GM19328 (cell line): ENCODE results near the gene PFKFB4.

Experiments
- ATAC-seq: cut with Tn5 transposase; IDR thresholded peaks from one replicate; pipeline ENCODE4 v1.9.1; 2021; ENCODE audit warnings: mild to moderate bottlenecking, moderate library complexity; ENCODE audit not compliant: unreplicated experiment

The PFKFB4 gene

DNA sequence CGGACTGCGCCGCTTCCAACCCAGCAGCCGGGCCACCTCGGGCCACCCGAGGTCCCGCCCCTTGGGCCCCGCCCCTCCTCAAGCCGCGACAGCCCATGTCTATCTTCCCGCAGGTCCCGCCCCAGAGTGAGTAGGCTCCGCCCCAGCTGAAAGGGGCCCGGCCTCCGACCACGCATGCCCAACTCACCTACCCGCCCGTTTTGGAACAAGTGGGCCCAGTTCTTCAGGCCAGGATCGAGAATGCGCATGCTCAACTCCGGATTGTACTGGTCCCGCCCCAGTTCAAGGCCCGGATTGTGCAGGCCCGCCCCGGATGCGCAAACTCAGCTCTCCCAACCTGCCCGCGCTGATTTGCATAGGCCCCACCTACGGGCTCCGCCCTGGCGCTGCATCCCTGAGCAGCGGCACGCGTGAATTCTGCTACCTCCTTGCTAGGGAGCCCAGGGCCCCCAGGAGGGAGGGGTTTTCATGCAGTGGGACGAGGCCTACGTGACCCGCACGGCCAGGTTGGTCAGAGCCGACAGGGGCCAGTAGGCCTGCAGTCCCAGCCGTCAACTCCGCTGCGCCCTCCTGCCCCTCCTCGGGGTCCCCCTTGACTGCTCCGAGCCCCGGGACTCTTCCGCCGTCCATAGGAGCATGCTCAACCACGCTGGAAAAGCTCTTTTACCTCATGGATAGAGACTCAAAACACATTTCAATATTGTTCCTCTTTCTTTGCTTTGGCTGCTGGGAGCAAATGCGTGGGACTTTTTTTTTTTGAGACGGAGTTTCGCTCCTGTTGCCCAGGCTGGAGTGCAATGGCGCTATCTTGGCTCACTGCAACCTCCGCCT lies at the start of gene PFKFB4:
PFKFB4 (minus strand) TSS at position 8 of the 831 bp plus-strand sequence. CDS start 26 bp downstream, outside the sequence.
- ATAC-seq, result peak; percentile 79

DNA sequence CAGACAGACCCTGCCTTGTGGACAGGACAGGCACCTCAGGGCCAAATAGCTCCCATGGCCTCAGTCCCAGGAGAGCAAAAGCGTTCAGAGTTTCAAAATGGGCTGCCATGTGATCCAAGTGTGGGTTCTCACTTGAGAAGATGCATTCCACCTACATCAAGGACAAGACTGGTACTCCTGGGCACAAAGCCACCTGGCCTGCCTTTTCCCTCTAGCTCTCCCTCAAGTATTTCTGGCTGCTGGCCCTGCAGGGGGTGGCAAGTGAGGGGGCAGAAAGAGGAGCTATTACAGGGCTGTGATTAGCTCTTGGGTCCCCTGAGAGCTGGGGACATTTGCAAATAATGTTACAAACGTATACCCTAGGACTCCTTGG lies 45.0 kb upstream of the PFKFB4 start:
- no peak for ATAC-seq

DNA sequence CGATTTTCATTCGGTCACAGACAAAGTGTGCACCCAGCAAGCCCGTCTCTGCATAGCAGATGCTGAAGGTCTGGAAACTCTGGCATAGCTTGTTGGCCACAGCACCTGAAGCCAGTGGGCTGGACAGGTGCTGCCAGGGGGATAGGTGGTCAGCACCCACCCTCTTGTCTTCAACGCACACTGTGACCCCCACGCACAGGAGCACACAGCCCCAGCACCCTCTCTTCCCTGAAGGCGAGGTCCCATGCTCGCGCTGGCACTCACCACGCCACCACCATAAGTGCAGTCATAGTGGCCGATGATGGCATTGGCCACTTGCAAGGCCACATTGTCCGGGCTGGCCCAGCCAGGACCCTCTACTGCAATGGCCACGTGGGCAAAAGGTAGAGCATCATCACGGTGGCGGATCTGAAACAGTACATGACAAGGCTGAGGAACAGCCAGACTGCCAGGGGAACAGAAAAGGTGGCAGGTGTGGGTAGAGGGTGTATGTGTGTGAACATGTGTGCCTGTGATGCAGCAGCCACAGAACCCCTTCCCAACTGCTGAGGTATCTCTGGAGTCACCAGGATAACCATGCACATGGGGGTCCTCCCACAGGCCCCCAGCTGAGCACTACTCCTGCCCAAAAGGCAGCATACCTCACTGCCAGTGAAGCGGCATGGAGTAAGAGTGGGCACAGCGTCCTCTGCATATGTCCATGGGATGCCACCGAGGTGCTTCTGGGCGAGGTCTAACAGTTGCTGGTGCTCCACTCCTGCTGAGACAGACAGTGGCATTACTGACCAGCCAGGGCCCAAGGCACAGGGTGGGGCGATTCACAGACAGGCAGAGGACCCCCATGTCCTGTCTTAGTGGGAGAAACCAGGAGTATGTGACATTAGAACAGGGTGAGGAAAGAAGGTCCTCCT lies 44.4 kb upstream of the PFKFB4 start:
- no peak for ATAC-seq

DNA sequence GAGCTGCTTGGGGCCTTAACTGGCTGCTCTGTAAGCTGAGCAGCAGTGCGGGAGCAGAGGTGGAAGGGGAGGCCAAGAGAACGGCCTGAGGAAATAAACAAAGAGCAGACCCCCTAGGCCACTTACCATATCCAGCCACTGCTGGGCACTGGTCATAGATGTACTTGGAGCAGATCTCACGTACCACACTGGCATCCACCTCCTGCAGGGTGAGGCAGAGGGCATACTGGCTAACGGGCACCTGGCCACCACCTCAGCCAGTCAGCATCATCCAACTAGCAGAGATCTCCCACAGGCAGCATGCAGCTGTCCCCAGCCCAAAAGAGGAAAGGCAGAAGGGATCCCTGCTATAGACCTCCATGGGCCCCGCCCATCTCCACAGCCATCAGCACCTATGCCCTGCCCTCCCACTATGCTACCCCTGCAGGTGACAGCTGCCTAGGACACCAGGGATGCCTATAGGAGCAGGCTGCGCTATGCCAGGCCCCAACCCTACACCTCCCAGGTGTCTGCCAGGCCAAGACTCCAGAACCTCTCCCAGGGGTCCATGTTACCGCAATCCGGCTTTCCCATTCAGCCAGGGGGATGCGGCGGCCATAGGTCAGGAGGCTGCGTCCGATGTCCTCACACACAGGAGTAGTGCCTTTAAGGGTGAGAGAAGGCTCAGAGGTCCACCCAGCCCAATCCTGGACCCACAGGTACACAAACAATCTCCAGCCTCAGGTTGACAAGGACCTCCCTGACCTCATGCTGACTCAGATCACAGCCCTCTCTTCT lies 43.1 kb upstream of the PFKFB4 start:
- no peak for ATAC-seq

DNA sequence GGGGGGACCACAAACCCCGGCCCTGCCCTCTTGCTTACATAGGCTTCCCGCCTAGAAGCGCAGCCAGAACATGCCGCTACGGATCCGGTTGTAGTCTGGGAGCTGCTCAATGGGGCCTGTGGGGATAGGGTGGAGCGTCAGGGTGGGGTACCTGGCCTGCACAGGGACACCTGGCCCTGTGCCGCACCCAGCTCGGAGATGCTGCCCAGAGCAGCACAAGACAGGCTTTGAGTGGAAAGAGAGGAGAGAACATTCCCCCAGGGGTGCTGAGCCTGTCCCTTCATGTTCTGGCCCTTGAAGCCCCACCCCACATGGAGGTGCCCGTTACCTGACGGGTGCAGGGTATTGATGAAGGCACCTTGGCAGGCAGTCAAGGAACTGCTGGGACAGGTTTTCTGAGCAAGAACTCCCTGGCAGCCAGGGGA lies 42.5 kb upstream of the PFKFB4 start:
- no peak for ATAC-seq

DNA sequence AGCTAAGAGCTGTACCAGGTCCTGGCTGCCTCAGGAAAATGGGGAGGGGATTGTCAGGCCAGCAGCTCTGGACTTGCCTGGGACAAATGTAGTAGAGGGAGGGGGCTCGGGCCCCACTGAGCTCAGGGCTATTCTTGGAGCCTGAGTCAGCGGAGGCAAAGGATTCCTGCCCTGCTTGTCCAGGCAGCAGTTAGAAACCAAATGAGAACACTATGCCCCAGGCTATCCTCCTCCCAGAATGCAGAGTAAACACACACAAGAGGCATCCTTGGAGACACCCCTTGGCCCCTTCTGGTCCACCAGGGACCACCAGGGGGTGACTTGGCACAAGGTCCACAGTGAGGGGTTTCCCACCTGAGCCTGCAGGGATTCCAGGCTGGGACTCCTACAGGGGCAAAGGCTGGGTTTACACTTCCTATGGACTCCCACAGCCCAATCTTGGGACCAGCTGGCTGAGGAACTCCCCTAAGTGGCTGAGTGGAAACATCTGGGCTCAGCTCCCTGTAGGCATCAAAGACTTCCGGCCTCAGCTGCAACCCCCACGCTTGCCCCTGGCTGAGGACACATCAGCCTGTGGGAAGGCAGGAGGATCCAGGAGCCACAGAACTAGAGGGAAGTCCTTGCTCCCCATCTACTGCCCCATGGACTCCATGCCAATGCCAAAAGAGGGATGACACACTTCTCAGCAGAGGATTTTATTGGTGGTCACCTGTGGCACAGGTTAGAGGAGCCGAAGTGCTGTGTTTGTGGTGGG lies 41.9 kb upstream of the PFKFB4 start:
- no peak for ATAC-seq

DNA sequence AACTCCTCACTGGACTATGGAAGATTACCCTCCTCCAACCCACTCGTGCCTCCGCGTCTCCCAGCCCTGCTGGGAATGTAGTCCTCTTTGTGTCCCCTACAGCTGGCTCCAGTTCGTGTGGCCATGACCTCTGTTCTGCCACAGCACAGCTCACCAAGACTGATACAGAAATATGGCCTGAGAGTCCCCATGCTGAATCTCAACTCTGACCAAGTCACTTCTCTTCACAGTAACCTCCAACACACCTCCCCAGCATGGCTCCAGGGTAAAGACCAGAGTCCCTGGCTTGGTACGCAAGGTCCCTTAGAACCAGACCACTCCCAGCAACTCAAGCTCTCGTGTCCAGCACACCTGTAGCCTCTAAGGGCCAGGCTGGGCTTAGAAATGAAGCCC lies 40.8 kb upstream of the PFKFB4 start:
- ATAC-seq, result no peak

DNA sequence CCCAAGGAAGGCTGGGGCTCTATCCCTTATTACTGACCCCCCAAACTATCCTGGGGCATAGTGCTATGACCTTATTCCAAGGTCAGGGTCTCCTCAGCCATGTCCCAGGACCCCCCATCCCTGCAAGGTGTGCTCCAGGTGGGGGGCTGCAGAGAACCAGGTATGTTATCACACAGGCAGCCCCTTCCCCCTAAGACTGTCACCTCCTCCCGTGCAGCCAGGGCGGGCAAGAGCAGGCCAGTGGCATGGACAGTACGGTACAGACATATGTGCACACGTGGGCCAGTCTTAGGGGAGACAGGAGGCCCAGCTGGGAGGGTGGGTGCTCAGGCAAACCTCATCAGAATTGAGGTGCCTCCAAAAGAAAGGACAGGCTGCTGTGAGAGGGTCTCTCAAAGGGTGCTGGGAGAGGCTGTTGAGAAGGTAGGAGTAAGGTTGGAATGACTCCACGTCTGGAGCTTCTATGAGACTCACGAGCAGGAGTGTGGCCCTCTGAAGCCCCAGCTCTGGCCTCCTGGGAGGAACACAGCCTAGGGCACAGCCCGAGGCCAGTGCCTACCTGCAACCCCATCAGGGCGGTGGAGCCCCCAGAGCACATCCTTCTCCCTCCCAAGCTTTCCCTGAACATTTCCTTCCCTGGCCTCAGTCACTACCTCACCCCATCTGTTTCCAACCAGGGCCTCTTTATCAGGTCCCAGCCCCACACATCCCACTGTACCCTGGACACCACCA lies 40.2 kb upstream of the PFKFB4 start:
- ATAC-seq, result no peak

DNA sequence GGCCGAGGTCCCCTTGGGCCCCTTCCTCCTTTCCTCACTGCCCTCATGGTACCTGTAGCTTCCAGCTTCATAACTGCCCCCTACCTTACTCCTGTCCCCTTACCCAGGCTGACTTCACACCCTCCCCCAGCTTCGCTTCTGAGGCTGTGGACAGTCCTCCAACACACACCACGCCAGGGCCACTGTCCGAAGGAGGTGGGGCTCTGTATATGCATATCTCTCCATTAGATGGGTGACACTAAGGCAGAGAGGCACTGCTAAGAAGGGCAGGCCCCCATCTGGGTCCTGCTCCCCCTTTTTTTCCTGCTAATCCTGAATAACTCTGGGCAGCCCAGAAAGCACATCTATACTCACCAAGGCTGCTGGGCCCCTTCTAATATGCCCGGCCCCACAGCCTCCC lies 39.6 kb upstream of the PFKFB4 start:
- ATAC-seq, result no peak

DNA sequence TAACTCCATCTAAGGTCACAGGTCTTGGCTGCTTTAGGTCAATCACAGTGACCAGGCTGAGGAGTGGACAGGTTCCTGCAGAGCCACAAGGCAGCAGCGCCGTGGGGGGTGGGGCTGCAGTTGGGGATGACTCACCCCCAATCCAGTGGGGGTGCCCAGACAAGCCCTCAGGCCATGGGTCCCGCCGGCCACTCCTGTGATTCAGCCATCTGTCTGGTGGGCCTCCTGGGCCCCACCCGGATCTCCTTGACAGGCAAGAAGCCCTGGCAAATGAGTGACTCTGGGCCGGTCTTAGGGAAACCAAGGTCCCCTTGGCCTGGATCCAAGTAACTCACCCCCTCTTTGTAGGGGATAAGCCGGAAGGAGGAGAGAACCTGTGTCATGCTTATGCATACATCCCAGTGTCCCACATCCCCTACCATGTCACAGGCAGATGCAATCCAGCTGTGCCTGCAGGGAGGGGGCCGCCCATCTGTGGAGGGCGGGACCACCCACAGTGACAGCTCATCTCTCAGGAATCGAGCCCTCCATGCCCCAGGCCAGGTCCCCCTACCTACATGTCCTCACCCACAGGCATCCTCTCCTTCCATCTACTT lies 39.0 kb upstream of the PFKFB4 start:
- no peak for ATAC-seq

DNA sequence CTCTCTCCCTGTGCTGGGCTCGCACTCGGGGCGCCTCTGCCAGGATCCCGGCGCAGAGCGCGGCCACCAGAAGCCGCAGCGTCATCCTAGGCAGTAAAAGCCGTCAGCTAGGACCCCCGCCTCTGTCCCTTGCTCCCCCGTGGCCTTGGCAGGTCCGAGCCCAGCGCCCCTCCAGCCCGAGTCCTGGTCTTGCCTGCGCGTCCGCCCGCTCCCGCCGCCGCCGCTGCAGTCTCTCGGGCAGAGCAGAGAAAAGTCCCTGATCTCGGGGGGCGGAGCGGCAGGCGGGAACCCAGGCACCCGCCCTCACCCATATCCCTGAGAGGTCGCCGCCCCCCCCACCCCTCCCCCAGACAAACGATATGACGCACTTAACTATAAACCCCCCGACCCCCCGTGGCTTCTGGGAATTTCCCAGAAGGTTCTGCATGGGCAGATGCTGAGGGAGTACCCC lies 38.5 kb upstream of the PFKFB4 start, which contains the start of gene COL7A1:
COL7A1 (minus strand) TSS at position 255 of the 451 bp plus-strand sequence; CDS start at position 85, 170 bp downstream.
- no peak for ATAC-seq

DNA sequence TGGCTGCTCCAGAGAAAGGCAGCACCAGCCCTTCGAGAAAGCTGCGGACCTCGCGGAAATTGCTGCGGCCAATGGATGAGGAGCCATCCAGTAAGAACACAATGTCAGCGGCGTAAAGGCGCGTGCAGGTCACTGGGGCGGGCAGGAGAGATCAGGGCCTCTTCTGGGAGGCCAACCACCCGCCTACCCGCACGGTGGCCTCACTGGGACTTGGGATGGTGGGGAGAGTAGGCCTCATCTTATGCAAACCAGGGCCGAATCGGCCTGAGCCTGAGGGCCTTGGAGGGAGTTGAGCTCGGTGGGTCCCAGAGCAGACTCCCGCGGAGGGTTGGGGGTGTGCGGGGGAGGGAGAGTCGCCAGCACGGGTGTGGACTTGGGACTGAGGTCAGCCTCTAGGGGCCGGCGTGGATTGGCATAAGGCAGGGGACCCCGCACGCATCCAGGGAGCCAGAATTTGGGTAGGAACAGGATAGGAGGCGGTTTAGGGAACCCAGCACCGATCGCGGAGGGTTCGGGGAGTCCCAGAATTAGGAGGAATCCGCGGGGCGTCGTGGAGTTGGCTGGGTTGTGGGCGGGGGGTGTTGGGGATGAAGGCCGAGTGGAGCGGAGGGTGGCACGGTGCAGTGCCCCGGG lies 37.9 kb upstream of the PFKFB4 start:
- no peak for ATAC-seq

DNA sequence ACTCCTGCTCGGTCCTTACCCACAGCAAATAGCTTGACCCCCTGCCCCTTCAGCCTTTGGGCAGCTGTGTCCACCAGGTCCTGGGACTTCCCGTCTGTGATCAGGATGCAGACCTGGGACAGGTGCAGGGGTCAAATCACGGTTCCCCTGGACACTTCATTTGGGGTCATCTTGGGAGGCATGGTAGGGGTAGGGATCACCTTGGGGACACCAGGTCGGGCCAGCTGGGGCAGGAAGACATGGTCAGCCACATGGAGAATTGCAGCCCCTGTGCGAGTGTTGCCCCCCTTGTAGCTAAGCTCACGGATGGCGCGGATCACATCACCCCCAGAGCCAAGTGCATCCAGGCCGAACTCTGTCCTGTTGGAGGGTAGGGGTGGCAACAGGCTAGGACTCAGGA lies 36.7 kb upstream of the PFKFB4 start:
- no peak for ATAC-seq

DNA sequence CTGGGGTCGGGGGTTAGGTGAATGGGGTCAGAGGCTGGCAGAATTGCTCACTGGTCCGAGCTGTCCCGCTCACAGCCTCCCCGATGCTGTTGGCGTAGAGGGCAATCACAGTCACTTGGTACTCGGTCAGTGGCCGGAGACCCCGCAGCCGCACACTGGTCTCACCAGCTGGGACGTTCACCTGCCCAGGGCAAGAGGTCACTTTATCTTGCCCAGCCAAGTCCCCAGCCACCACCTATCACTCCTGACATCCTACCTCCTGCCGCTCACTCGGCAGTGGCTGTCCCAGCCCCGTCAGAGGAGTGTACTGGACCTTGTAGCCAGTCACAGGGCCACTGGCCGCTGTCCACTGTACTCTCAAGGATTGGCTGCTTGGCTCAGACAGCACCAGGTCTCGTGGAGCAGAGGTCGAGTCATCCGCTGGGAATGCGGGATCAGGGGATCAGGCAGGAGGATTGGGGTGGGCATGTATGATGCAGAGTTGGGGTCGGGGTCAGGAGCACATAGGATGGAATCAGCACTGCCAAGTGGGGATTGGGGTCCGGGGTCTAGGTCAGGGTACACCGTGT lies 36.0 kb upstream of the PFKFB4 start:
- ATAC-seq, result no peak

DNA sequence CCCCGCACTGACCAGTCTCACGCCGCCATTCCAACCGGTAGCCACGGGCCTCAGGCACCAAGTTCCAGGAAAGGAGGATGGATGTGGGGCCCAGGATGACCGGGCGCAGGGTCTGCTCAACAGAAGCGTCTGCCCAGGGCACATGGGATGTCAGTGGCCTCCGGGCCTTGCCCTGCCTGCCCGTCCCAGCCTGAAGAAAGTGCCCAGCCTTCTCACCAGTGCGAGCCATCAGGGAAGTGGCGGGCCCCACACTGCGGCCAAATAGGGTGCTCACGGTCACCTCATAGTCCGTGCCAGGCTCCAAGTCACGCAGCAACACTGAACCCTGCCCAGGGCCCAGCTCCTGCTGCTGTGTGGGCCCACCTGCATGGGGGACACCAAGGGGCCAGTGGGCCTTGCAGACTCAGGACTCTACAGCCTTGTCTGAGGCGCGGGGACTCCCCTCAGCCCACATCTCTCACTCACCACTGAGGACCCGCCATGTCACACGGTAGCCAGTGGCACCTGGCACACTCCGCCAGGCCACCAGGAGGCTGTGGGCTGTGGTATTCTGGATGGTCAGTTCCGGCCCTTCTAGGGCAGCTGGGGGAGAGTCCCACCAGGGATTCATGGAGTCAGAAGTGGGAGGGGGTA lies 35.4 kb upstream of the PFKFB4 start:
- ATAC-seq, result no peak

DNA sequence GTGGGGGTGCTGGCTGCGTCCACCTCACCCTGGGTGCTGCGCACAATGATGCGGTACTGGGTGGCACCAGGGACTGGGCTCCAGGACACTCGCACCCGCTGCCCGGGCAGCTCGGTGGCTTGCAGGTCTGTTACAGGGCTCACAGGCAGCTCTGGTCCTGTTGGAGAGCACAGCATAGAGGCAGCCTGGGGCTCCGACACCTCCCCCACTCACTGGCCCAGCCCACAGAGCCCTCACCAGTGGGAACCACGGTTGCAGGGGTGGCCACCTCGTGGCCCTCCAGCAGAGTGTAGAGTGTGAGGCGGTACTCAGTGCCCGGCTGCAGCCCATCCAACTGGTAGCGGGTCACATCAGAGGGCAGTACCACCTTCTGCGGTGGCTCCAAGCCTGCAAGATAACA lies 34.8 kb upstream of the PFKFB4 start:
- no peak for ATAC-seq

DNA sequence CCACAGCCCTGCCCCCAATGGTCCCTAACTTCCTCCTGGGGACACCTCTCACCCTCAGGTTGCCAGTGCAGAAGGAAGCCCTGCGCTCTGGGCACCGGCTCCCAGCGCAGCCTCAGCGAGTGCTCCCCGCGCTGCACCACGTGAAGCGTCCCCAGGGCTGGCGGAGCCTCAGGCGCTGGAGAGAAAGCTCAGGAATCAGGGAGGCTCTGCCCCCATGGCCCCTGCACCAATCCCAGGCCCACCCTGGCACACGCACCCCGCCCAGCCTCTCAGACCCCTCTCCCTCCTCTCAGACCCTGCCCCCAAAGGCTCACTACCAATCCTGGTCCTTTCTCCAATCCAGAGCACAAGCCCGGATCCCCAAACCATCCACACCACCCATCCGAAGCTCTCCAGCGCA lies 31.6 kb upstream of the PFKFB4 start:
- no peak for ATAC-seq

DNA sequence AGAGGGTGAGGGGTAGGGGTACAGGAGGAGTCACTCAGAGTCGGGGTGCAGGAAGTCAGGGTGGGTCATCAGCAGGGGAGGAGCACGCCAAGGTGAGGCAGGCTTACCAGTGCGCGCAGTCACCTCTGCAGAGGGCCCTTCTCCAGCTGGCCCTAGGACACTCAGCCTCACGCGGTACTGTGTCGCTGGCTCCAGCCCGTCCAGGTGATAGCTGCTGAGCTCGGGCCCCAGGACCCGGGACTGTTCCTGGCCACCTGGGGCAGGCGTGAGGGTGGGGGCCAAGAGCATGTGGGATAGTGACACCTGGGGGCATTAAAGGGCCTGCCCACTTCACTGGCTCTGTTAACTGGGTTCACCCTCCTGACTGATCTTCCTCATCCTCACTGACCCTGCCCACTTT lies 31.1 kb upstream of the PFKFB4 start:
- no peak for ATAC-seq
